ENCODE results near the gene LPAR5. TPM values are rescaled to one million over a fixed set of nuclear protein-coding genes. Genes with fewer than 3 reads are reported as not detected.
"Not testable (repeated sequence)": the region's sequence is repeated elsewhere in the genome, so short reads cannot be mapped to it uniquely, and the experiment has no call there.

LPAR5 gene
- total RNA-seq, 6 experiments from 2014 or later = 0.31 to 1.5 (median 0.78) TPM

DNA sequence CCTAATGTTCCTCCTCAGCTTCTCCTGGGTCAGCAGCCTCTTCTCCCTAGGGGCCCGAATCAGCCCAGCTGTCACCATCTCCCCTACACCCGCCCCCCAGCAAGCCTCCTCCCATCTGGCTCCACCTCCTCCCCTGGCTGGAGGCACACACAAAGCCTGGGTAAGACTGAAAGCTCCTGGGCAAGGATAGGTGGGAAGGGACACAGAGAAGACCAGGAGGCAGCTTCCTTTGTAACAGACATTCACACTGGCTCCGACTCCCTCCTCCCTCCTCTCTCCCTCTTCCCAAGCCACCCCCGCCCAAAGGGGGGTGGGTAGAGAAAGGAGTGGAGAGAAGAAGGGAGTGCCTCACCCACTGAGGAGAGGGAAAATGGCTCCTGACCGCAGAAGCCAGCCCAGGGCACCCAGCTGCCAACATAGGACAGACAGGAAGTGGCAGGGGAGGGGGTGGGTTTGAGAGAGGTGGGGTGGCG, 32.6 kb downstream of the LPAR5 start:
- no peaks in the 10 kb centered on the region for H3K27me3 ChIP-seq
- peaks cover 0 to 35% (median 11%) of the 10 kb centered on the region in 4 donors for H3K4me1 ChIP-seq
- H3K9me3 ChIP-seq = no peaks in the 10 kb centered on the region
- DNase-seq (no peak), ATAC-seq (no peak)
- no peak overlapping the region for H3K27ac ChIP-seq
- TF ChIP-seq, protein P1, sequence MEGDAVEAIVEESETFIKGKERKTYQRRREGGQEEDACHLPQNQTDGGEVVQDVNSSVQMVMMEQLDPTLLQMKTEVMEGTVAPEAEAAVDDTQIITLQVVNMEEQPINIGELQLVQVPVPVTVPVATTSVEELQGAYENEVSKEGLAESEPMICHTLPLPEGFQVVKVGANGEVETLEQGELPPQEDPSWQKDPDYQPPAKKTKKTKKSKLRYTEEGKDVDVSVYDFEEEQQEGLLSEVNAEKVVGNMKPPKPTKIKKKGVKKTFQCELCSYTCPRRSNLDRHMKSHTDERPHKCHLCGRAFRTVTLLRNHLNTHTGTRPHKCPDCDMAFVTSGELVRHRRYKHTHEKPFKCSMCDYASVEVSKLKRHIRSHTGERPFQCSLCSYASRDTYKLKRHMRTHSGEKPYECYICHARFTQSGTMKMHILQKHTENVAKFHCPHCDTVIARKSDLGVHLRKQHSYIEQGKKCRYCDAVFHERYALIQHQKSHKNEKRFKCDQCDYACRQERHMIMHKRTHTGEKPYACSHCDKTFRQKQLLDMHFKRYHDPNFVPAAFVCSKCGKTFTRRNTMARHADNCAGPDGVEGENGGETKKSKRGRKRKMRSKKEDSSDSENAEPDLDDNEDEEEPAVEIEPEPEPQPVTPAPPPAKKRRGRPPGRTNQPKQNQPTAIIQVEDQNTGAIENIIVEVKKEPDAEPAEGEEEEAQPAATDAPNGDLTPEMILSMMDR (IDR thresholded peaks at IDR 0.05) = no peak
- TF ChIP-seq POLR2A (IDR thresholded peaks at IDR 0.05) = no peak
- intact Hi-C loops (cut with DNase I) = no loop called here
- 33% methylated on average over 5 of the region's 6 CpGs for WGBS (ENCODE audit: insufficient coverage, low coverage, low lambda C conversion rate, missing lambda C conversion rate)
- H3K4me3 ChIP-seq = no peak overlapping the region
- peaks cover 18 to 44% (median 30%) of the 10 kb centered on the region in 4 donors for H3K36me3 ChIP-seq

DNA sequence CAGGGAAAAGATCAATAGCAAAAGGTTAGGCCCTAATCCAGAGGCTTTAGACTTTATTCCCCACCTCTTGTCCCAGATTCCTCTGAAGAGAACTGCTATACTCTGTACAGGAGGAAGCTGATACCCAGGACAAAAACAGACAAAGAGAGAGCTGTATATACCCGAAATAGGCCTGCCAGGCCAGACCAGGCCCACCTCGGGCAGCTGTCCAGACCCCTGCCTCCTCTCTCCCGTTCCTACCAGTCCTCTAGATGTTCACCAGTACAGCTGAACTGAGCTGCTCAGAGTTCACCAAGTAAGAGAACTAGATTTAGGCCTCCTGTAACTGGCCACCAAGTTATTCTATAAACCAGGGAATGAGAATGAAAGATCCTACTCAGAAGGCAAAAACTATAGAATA, 33.2 kb downstream of the LPAR5 start:
- DNase-seq (no peak), ATAC-seq (no peak)
- no peak for TF ChIP-seq POLR2A (IDR thresholded peaks at IDR 0.05)
- TF ChIP-seq, protein P1 (IDR thresholded peaks at IDR 0.05) = no peak
- 41% methylated on average over 3 of the region's 3 CpGs for WGBS (ENCODE audit: insufficient coverage, low coverage, low lambda C conversion rate, missing lambda C conversion rate)
- peaks cover 19 to 50% (median 35%) of the 10 kb centered on the region in 4 donors for H3K36me3 ChIP-seq
- intact Hi-C loops (cut with DNase I) = no loop called here
- H3K4me1 ChIP-seq = peaks cover 0 to 35% (median 11%) of the 10 kb centered on the region in 4 donors
- no peak overlapping the region for H3K27ac ChIP-seq
- no peak overlapping the region for H3K4me3 ChIP-seq
- H3K27me3 ChIP-seq = no peaks in the 10 kb centered on the region
- no peaks in the 10 kb centered on the region for H3K9me3 ChIP-seq

DNA sequence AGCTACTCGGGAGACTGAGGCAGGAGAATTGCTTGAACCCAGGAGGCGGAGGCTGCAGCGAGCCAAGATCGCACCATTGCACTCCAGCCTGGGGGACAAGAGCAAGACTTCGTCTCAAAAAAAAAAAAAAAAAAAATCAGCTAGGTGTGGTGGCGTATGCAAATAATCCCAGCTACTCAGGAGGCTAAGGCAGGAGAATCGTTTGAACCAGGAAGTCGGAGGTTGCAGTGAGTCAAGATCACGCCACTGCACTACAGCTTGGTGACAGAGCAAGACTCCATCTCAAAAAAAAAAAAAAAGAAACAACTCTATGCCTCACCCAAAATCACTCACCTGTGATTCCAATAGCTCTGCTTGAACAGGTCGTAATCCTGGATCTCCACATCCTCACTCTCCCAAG, 40.1 kb downstream of the LPAR5 start:
- intact Hi-C loops (cut with DNase I); ATAC-seq; H3K27ac ChIP-seq; DNase-seq; H3K4me3 ChIP-seq; H3K27me3 ChIP-seq; H3K9me3 ChIP-seq; H3K4me1 ChIP-seq: not testable (repeated sequence)
- H3K36me3 ChIP-seq = peaks cover 23 to 100% (median 60%) of the 10 kb centered on the region in 4 donors
- 98% methylated on average over 5 of the region's 10 CpGs for WGBS (ENCODE audit: insufficient coverage, low coverage, low lambda C conversion rate, missing lambda C conversion rate)

DNA sequence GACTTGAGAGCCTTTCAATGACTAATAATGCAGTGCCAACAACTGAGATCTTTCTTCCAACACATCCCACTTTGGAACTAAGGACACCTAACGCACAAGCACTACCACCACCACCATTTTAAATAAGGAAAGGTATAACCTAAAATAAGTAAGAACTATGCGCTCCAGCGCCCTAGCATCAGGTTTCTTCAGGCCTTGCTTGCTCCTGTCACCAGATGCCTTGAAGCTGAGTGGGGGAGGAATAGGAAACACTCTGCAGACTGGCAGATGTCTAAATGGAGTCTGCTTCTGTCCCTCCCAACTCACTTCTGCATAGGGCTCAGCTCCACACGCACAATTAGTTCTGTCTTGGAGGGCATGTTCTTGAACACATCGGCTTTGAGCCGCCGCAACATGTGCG, 43.7 kb downstream of the LPAR5 start:
- intact Hi-C loops (cut with DNase I) = no loop called here
- H3K27me3 ChIP-seq = no peaks in the 10 kb centered on the region
- H3K4me3 ChIP-seq = no peak overlapping the region
- TF ChIP-seq, protein P1 (IDR thresholded peaks at IDR 0.05) = no peak
- no peak for TF ChIP-seq POLR2A (IDR thresholded peaks at IDR 0.05)
- H3K4me1 ChIP-seq = no peaks in the 10 kb centered on the region
- no peak for DNase-seq
- no peak for ATAC-seq
- WGBS (ENCODE audit: insufficient coverage, low coverage, low lambda C conversion rate, missing lambda C conversion rate) = 79% methylated on average over 6 of the region's 8 CpGs
- H3K27ac ChIP-seq = no peak overlapping the region
- H3K9me3 ChIP-seq = no peaks in the 10 kb centered on the region
- H3K36me3 ChIP-seq = peaks cover 4 to 100% (median 58%) of the 10 kb centered on the region in 4 donors

DNA sequence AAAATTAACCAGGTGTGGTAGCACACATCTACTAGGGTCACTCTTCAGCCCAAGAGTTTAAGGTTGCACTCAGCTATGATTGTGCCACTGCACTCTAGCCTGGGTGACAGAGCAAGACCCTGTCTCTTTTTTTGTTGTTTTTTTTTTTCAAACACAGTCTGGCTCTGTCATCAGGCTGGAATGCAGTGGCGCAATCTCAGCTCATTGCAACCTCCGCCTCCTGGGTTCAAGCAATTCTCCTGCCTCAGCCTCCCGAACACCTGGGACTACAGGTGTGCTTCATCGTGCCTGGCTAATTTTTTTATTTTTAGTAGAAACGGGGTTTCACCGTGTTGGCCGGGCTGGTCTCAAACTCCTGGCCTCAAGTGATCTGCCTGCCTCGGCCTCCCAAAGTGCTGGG, 49.2 kb downstream of the LPAR5 start:
- ATAC-seq; intact Hi-C loops (cut with DNase I): not testable (repeated sequence)
- WGBS (ENCODE audit: insufficient coverage, low coverage, low lambda C conversion rate, missing lambda C conversion rate) = 94% methylated on average over 8 of the region's 8 CpGs

DNA sequence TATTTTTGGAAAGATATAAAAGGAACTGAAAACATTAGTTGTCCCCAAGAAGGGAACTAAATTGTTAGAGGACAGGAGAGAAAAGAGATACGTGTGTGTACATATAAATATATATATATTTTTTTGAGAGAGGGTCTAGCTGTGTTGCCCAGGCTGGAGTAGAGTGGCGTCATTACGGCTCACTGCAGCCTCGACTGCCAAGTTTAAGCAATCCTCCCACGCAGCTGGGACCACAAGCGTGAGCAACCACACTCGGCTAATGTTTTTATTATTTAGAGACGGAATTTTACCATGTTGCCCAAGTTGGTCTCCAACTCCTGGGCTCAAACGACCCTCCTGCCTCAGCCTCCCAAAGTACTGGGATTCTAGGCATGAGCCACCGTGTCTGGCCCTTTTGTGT, 51.5 kb downstream of the LPAR5 start:
- H3K36me3 ChIP-seq = peaks cover 10 to 97% (median 60%) of the 10 kb centered on the region in 4 donors
- TF ChIP-seq, protein P1 (IDR thresholded peaks at IDR 0.05) = no peak
- TF ChIP-seq POLR2A (IDR thresholded peaks at IDR 0.05) = no peak
- H3K27me3 ChIP-seq = no peaks in the 10 kb centered on the region
- no peak overlapping the region for H3K27ac ChIP-seq
- DNase-seq (no peak), ATAC-seq (no peak)
- no peaks in the 10 kb centered on the region for H3K9me3 ChIP-seq
- H3K4me1 ChIP-seq = no peaks in the 10 kb centered on the region
- 77% methylated on average over 9 of the region's 10 CpGs for WGBS (ENCODE audit: insufficient coverage, low coverage, low lambda C conversion rate, missing lambda C conversion rate)
- intact Hi-C loops (cut with DNase I) = no loop called here
- H3K4me3 ChIP-seq = no peak overlapping the region

More for the DNA sequence above, 49.2 kb downstream of the LPAR5 start:
- peaks cover 9 to 99% (median 63%) of the 10 kb centered on the region in 4 donors for H3K36me3 ChIP-seq
- H3K4me1 ChIP-seq, H3K27ac ChIP-seq, H3K27me3 ChIP-seq, H3K9me3 ChIP-seq, H3K4me3 ChIP-seq, DNase-seq: not testable (repeated sequence)
